Subcutaneous abdominal adipose tissue (tissue), 5 donors: ENCODE data around the gene ARHGAP27.

ENCODE experiments used
- H3K27ac ChIP-seq: one replicate; pipeline ENCODE4 v1.7.0; 2013; ENCODE audit warnings: low read depth, mild to moderate bottlenecking, inconsistent platforms, low read length, moderate library complexity
- H3K27me3 ChIP-seq, 5 donors: one replicate each; pipeline ENCODE4 v1.7.0; 2013; ENCODE audit warnings: low read length in 5 of 5, inconsistent platforms in 1 of 5; ENCODE audit not compliant: control insufficient read depth in 5 of 5, insufficient read depth in 4 of 5
- H3K36me3 ChIP-seq, 5 donors: one replicate each; pipeline ENCODE4 v1.7.0; 2013; ENCODE audit warnings: low read length in 5 of 5; ENCODE audit not compliant: control insufficient read depth in 5 of 5, insufficient read depth in 5 of 5
- H3K4me1 ChIP-seq, 5 donors: one replicate each; pipeline ENCODE4 v1.7.0; 2013; ENCODE audit warnings: low read length in 5 of 5, mild to moderate bottlenecking in 3 of 5, moderate library complexity in 1 of 5; ENCODE audit not compliant: control insufficient read depth in 5 of 5, insufficient read depth in 5 of 5
- H3K4me3 ChIP-seq, 5 donors: one replicate each; pipeline ENCODE4 v1.7.0; 2013; ENCODE audit warnings: low read length in 5 of 5, low read depth in 1 of 5
- H3K9ac ChIP-seq, 5 donors: one replicate each; pipeline ENCODE4 v1.7.0; 2013; ENCODE audit warnings: low read length in 5 of 5, mild to moderate bottlenecking in 4 of 5, moderate library complexity in 3 of 5
- H3K9me3 ChIP-seq, 5 donors: one replicate each; pipeline ENCODE4 v1.7.0; 2013; ENCODE audit warnings: low read length in 5 of 5; ENCODE audit not compliant: control insufficient read depth in 5 of 5
- donor health status: healthy.
- donor health status: healthy.
- donor health status: healthy.
- donor health status: healthy.
- donor health status: healthy.

Gene ARHGAP27

DNA sequence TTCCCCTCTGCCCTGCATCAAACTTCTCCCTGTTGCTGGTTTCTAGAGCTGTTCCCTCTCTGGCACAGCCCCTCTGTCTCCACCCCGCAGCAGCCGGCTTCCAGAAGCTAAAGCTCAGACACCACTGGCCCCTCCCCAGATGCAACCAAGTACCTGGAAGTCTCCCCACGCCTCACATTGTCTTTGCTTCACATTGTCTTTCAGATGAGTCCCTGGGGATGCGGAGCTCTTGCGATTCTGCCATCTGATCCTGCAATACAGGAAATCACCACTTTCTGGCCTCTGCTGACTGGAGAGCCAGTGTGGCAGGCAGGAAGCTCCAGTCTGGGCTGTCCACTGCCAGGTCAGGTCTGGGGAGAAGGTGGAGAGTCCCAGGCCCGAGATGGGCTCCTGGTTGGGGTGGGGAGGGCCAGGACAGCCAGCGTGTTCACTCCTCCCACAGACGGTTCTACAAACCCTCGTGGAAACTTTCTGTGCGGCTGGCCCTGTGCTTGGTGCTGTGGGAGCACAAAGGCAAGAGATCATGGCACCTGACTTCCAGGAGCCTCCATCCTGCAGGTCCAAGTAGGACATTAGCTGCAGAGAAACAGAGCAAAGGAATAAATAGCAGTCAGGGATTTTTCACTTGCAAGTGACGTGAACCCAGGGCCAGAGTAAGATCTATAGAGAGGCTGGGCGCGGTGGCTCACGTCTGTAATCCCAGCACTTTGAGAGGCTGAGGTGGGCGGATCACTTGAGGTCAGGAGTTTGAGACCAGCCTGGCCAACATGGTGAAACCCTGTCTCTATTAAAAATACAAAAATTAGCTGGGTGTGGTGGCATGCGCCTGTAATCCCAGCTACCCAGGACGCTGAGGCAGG is 67.9 kb downstream of the ARHGAP27 start:
- H3K27ac ChIP-seq: no peak overlapping the region
- H3K9ac ChIP-seq: no peak overlapping the region

DNA sequence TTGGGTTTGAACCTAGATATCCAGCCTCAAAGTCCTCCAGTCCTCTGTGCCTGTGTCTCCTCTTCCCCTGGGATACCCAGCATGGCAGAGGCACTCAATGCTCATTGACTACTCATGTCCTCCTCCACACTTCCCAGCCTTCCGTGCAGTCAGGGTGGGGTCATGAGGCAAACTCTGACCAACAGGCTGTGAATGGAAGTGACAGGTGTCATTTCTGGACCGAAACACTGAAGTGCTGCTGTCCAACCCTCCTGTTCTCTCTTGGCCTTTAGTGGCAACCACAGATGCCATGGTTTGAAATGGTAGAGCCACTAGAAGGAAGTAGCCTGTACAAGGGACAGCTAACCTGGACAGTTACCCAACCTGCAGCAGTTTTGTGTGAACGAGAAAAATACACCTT is 69.2 kb downstream of the ARHGAP27 start:
- peaks cover 0 to 8% (median 4%) of the 10 kb centered on the region in 5 donors for H3K27me3 ChIP-seq
- no peaks in the 10 kb centered on the region for H3K9me3 ChIP-seq
- no peak overlapping the region for H3K27ac ChIP-seq
- no peak overlapping the region for H3K4me3 ChIP-seq
- H3K4me1 ChIP-seq: peaks cover 0 to 10% (median 7%) of the 10 kb centered on the region in 5 donors
- no peaks in the 10 kb centered on the region for H3K36me3 ChIP-seq
- no peak overlapping the region for H3K9ac ChIP-seq

More for the DNA sequence above, 67.9 kb downstream of the ARHGAP27 start:
- peak overlapping the region in 1 of 5 donors; percentile 0 for H3K4me3 ChIP-seq
- peaks cover 0 to 8% (median 4%) of the 10 kb centered on the region in 5 donors for H3K27me3 ChIP-seq
- H3K36me3 ChIP-seq: no peaks in the 10 kb centered on the region
- H3K9me3 ChIP-seq: no peaks in the 10 kb centered on the region
- peaks cover 0 to 10% (median 7%) of the 10 kb centered on the region in 5 donors for H3K4me1 ChIP-seq

GRCh38 chr17:45361976-45362375 is 70.7 kb downstream of the ARHGAP27 start:
- H3K27ac ChIP-seq: no peak overlapping the region
- no peak overlapping the region for H3K4me3 ChIP-seq
- peaks cover 0 to 10% (median 7%) of the 10 kb centered on the region in 5 donors for H3K4me1 ChIP-seq
- no peaks in the 10 kb centered on the region for H3K9me3 ChIP-seq
- H3K36me3 ChIP-seq: no peaks in the 10 kb centered on the region
- peaks cover 0 to 8% (median 4%) of the 10 kb centered on the region in 5 donors for H3K27me3 ChIP-seq
- H3K9ac ChIP-seq: no peak overlapping the region

DNA sequence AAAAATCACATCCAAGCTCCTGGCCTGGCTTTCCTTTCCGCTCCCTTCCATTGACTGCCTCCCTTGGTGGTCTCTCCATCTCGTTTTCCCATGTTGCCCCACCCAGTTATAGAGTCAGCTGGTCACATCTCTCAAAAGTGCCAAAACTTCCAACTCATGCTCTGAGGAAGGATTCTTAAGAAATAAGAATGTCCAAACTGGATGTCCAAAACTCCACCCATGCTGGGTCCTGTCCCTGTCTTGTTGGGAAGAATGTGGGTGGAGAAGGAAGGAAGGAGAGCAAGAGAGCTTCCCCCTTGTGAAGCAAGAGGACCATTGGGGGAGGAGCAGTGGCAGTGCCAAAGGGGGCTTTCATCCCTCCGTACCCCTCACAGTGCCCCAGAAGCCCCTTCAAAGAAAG is 71.2 kb downstream of the ARHGAP27 start:
- Histone ChIP-seq H3K9me3 (no peaks in the 10 kb centered on the region), H3K9ac (no peak overlapping the region), H3K27ac (no peak overlapping the region), H3K27me3 (peaks cover 0 to 8% (median 4%) of the 10 kb centered on the region in 5 donors), H3K4me1 (peaks cover 0 to 10% (median 7%) of the 10 kb centered on the region in 5 donors), H3K4me3 (no peak overlapping the region), H3K36me3 (no peaks in the 10 kb centered on the region)

DNA sequence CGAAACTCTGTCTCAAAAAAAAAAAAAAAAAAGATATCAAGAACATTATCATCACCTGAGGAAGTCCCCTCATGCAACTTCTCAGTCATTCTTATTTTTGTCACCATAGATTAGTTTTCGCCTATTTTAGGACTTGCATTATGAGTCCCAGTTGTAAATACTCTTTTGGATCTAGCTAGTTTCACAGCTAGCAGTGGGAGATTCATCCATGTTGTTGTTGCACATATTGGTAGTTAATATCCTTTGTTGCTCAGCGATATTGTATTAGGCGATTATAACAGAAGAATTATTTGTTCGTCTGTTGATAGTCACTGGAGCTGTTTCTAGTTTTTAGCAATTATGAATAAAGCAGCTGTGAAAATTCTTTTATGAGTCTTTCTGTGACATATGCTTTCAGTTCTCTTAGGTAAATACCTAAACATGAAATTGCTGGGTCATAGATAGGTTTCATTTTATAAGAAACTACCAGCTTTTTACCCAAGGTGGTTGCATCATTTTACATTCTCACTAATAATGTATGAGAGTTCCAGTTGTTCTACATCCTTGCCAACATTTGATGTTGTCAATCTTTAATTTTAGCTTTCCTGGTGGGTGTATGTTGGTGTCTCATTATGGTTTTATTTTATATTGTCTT is 75.2 kb downstream of the ARHGAP27 start:
- Histone ChIP-seq H3K9ac (no peak overlapping the region), H3K27ac (no peak overlapping the region), H3K4me1 (no peaks in the 10 kb centered on the region), H3K36me3 (no peaks in the 10 kb centered on the region), H3K9me3 (no peaks in the 10 kb centered on the region), H3K4me3 (no peak overlapping the region), H3K27me3 (peaks cover 0 to 4% (median 0%) of the 10 kb centered on the region in 5 donors)

DNA sequence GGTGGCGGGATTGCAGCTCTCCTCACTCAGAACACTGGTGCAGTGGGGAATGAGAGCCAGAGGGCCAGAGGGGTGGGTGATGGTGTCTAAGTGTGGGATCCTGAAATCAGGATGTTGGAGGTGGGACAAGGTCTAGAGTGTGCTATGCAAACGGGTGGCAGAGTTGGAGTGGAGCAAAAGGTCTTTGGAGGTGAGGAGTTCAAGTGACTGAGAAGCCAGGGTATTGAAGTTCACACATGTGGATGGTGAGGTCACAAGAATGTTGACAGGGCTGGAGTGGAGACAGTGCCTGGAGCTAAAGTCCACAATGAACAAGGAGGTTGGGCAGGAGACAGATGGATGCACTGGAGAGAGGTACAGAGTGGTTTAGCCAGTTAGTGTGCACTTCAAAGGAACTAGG is 77.6 kb downstream of the ARHGAP27 start:
- Histone ChIP-seq H3K27ac (no peak overlapping the region), H3K9me3 (peaks cover 0 to 6% (median 4%) of the 10 kb centered on the region in 5 donors), H3K27me3 (no peaks in the 10 kb centered on the region), H3K9ac (no peak overlapping the region), H3K36me3 (no peaks in the 10 kb centered on the region), H3K4me1 (no peaks in the 10 kb centered on the region), H3K4me3 (no peak overlapping the region)

- H3K9ac ChIP-seq: no peak overlapping the region
- no peak overlapping the region for H3K27ac ChIP-seq
- H3K27me3 ChIP-seq: no peaks in the 10 kb centered on the region
- no peaks in the 10 kb centered on the region for H3K36me3 ChIP-seq
- peaks cover 0 to 6% (median 4%) of the 10 kb centered on the region in 5 donors for H3K9me3 ChIP-seq
- H3K4me3 ChIP-seq: no peak overlapping the region
- no peaks in the 10 kb centered on the region for H3K4me1 ChIP-seq
Observed at GRCh38 chr17:45353043-45353442, 79.6 kb downstream of the ARHGAP27 start.

DNA sequence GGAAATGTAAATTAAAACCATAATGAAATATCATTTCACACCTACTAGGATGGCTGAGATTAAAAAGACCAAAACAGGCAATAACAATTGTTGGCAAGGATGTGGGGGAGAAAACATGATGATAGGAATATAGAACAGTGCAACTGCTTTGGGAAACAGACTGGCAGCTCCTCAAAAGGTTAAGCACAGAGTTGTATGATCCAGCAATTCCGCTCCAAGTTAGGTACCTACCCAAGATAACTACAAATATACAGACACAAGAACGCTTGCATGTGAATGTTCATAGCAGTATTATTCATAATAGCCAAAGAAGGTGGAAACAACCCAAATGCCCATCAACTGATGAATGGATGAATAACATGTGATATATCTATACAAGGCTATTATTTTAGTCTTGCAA is 80.8 kb downstream of the ARHGAP27 start:
- H3K9me3 ChIP-seq: peaks cover 0 to 6% (median 4%) of the 10 kb centered on the region in 5 donors

DNA sequence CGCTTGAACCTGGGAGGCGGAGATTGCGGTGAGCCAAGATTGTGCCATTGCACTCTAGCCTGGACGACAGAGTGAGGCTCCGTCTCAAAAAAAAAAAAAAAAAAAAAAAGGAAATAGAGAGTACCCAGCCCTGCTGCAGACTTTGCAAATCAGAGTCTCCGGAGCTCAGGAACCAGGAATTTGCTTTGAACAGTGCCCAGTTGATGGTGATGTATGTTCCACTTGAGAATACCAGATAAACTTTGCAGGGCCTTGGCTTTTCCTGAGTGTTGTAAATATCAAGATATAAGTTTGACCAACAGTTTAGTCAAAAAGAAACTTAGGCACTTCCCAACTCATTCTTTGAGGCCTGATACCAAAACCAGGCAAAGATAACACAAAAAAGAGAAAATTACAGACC is 85.2 kb downstream of the ARHGAP27 start:
- peaks cover 0 to 10% (median 0%) of the 10 kb centered on the region in 5 donors for H3K27me3 ChIP-seq
- no peak overlapping the region for H3K27ac ChIP-seq
- no peaks in the 10 kb centered on the region for H3K36me3 ChIP-seq
- H3K4me1 ChIP-seq: peaks cover 6 to 22% (median 17%) of the 10 kb centered on the region in 5 donors
- H3K4me3 ChIP-seq: no peak overlapping the region
- no peak overlapping the region for H3K9ac ChIP-seq
- H3K9me3 ChIP-seq: peaks cover 0 to 6% (median 4%) of the 10 kb centered on the region in 5 donors

More for the DNA sequence above, 80.8 kb downstream of the ARHGAP27 start:
- H3K27ac ChIP-seq: no peak overlapping the region
- H3K9ac ChIP-seq: no peak overlapping the region
- H3K4me3 ChIP-seq: no peak overlapping the region
- H3K36me3 ChIP-seq: no peaks in the 10 kb centered on the region
- H3K4me1 ChIP-seq: peaks cover 0 to 4% (median 2%) of the 10 kb centered on the region in 5 donors
- H3K27me3 ChIP-seq: no peaks in the 10 kb centered on the region
